HG03558 (cell line): ENCODE measurements around the gene TMEM209.
"Not testable (repeated sequence)": the region's sequence is repeated elsewhere in the genome, so short reads cannot be mapped to it uniquely, and the experiment has no call there.

Source experiments
- ATAC-seq: cut with Tn5 transposase; IDR thresholded peaks from one replicate; pipeline ENCODE4 v1.9.1; 2021; ENCODE audit warnings: moderate number of reproducible peaks; ENCODE audit not compliant: unreplicated experiment; ENCODE audit errors: extremely low read depth

The TMEM209 gene

DNA sequence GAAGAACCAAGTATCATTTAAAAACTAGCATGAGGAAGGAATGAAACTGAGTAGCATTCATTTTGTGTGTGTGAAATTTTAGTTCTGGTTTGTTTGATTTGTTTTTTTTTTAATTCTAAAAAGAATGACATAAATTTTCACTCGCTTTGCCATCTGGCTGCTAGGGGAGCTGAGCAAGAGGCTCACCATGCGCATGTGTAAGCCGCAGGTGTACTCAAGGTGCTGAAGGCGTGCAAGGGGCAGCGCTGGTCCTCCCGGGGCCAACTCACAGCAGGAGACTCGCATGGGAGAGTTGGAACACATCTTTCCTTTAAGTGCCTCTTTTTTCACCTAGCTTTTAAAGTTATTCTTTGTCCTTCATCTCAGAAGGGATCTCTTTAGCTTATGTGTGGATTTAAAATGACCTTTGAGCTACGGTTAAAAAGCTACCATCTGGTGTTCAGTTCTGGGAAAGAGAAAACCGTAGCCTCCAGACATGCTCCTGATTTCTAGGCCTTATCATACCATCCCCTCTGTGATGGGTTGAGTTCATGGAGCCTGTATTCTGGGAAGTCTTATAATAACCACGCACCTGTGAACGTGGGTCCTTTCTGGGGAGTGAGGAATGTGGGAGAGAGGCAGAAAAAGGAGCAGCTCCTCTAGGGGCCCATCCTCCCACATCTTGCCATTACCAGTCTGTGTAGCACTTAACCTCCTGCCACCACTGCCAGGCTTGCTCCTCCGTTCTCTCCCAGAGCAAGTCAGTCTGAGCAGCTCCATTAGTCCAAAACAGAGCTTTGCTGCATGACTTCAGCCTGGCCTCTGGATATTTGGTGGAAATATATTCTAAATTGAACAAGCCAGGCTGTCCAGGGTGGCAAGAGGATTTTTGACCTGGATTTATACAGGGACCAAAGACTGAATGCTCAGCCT lies 73.0 kb downstream of the TMEM209 start:
- no peak for ATAC-seq

DNA sequence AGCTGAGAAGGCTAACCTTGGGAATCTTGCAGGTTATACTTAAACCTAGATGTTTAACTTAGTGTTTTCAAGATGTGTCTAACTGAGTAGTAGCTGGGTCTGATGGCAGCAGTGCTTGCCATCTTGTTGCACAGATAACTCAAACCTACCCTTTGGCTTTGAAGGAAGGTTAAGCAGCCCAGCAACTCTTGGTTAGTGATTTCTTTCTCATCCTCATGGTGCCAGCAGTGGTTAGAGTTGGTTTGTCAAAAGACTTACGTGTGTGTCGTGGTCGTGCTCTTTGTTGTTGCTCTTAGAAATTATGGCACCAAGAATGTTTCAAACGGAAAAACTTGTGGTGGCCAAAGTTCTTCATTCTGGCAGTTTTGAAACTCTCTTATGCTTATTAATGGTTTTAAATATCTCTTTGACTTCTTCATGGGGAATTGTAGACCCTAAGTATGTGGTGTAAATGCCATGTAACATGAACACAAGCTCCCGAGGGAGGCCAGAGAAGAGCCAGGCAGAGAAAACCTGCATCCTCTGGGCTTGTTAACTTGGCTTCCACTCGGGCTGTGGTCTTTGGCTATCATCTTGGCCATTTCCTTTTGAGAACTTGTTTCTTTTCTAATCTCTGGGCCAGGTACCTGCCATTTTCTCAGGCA lies 73.9 kb downstream of the TMEM209 start:
- ATAC-seq: no peak

DNA sequence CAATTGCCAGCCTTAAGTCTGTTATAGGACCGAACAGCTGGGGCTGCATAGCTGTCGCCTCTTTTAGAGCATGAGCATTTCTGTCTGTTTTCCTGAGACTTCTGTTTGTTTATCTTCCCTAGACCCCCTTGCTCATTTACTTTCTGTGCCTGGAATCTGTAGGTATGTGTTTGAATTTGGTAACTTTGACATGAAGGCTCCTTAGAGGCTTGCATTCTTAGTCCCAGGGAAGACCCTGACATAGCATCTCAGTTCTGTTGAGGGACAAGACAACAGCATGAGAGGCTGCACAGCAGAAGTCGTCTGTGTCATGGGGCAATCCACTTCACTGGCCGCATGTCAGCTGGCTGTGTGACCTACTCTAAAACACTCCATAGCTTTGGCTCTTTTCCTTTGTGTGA lies 76.2 kb downstream of the TMEM209 start:
- no peak for ATAC-seq

DNA sequence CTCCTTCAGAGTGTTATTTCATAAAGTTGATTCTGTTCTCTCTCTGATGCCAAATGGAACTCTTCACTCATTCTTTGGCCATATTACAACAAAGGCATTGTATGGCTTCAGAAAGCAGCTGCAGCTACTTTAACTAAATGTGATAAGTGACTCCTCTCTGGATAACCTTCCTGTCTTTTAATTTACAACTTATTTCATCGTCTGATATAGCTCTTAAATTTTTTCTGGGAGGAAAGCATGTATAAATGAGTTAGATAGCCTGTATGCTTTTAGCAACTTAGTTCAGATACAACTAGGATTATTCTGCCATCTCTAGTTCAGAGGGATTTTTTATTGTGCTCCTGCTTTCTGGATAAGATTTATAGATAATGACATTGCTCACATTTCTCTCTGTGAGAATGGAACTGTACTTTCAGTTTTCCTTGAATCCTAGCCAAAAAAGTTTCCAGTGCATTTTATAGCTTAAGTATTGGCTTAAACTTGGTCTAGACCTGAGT lies 77.3 kb downstream of the TMEM209 start:
- no peak for ATAC-seq

DNA sequence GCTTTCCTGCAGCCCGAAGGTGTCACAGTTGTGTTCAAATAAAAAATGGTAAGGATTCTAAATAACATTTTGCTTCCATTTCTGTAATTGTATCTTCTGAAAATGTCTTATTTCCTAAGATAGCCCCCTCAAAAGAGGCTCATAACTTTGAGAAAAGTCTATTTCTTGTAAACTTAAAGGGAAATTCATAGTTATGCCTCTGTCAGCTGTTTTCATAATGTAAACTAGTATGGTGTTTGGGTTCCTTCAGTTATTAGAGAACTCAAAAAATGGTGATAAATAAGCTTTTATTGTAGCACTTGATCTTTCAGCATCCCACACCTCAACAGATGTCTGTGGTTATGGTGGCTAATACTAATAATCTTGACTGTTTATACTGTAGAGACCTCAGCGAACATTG lies 77.8 kb downstream of the TMEM209 start:
- no peak for ATAC-seq

DNA sequence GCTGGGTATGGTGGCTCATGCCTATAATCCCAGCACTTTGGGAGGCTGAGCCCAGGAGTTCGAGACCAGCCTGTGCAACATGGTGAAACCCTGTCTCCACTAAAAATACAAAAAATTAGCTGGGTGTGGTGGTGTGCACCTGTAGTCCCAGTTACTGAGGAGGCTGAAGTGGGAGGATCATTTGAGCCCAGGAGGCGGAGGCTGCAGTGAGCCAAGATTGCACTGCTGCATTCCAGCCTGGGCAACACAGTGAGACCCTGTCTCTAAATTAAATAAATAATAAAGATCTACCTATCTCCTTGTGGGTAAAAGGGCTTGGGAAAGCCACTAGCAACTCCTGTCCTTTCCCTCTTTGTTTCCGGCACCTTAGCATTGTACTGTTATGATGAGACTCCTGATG lies 78.4 kb downstream of the TMEM209 start:
- not testable (repeated sequence) for ATAC-seq

DNA sequence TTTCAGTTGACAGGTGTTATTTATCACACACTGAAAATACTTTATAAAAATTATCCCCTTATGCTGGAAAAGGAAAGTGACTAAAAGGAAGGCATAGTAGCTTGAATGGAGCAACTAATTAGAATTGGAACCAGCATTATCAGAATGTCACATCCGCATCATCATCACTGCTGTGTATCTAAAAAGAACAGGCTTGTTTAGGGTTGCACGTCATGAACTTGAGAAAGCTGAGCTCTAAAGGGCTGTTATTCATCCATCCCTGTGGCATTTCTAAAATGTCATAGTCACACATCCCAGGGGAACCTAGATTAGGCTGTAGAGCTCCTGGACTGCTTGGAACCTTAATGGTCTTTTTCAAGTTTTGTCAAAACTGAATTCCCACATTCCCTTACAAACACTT lies 80.5 kb downstream of the TMEM209 start:
- no peak for ATAC-seq

DNA sequence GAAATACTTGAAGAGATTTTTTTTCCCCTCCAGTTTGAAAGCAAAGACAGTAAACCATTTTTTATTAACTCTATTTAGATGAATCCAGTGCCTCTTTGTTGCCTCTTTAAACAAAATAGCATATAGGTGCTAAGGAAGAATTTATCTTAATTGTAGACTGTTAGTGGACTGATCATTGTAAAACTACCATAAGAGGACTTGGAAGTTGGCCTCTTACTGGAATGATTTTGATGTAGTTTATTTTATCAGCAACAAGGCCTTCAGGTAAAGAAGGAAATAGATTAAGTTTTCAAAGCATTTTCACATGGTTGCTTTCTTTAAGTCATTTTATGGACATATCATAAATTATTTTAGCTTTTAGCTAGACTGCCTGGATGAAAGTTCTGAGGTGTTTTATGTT lies 81.7 kb downstream of the TMEM209 start:
- ATAC-seq: no peak

DNA sequence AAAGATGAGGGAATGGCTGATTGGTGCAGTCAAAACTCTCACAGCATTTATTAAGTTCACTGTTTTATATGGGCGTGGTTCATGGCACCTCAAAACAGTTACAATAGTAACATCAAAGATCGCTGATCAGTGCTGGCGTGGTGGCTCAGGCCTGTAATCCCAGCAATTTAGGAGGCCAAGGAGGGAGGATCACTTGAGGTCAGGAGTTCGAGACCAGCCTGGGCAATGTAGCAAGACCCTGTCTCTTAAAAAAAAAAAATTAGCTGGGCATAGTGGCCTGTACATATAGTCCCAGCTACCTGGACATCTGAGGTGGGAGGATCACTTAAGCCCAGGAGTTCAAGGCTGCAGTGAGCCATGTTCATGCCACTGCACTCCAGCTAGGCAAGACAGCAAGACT lies 86.4 kb downstream of the TMEM209 start:
- no peak for ATAC-seq

DNA sequence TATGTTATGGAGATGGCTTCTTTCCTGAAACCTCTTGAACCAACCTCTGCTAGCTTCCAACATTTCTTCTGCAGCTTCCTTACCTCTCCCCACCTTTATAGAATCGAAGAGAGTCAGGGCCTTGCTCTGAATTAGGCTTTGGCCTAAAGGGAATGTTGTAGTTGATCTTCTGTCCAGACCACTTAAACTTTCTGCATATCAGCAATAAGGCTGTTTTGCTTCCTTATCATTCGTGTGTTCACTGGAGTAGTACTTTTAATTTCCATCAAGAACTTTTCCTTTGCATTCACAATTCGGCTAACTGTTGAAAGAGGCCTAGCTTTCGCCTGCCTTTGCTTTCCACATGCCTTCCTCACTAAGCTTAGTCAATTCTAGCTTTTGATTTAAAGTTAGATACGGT lies 86.9 kb downstream of the TMEM209 start:
- ATAC-seq: no peak

DNA sequence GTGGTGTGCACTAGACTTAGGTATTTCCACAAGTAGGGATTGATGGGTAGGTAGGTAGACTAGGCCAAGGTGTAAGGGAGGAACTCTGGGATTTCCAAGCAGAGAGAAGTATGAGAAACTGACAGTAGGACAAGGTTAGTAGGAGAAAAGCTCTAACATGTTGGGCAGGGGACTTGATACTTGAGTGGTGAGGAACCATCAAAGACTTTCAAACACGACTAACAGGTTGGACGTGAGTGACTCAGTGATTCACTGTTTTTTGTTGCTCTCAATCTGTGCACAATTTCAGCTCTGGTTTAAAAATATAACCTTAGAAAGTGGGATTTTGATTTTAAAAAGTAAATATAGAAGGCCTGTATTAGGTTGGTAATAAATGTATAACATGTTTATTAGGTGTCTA lies 90.4 kb downstream of the TMEM209 start:
- no peak for ATAC-seq
